Immature natural killer cell (primary cell): ENCODE results near the gene SYNDIG1. TPM values are rescaled to one million over a fixed set of nuclear protein-coding genes. Genes with fewer than 3 reads are reported as not detected.

Source experiments
- DNase-seq, 3 donors: peaks; one replicate each; pipeline ENCODE4 v3.0.0; 2022; ENCODE audit warnings: mixed read lengths in 1 of 3
- H3K27ac Mint-ChIP-seq, 6 donors: one replicate each; pipeline ENCODE4 v1.8.0; 2020; ENCODE audit warnings: mixed read lengths in 6 of 6, mild to moderate bottlenecking in 5 of 6, inconsistent platforms in 4 of 6, moderate library complexity in 3 of 6
- H3K27me3 Mint-ChIP-seq, 3 donors: one replicate each; pipeline ENCODE4 v1.8.0; 2020 to 2021; ENCODE audit warnings: low read depth in 3 of 3, mild to moderate bottlenecking in 3 of 3, mixed read lengths in 3 of 3, moderate library complexity in 3 of 3, inconsistent platforms in 1 of 3
- H3K36me3 Mint-ChIP-seq, 3 donors: one replicate each; pipeline ENCODE4 v1.8.0; 2020; ENCODE audit warnings: mixed read lengths in 3 of 3, inconsistent platforms in 2 of 3, mild to moderate bottlenecking in 2 of 3
- H3K4me1 Mint-ChIP-seq, 2 donors: one replicate each; pipeline ENCODE4 v1.8.0; 2020; ENCODE audit warnings: inconsistent platforms in 2 of 2, mild to moderate bottlenecking in 2 of 2, mixed read lengths in 2 of 2, moderate library complexity in 1 of 2
- H3K4me3 Mint-ChIP-seq, 5 donors: one replicate each; pipeline ENCODE4 v1.8.0; 2020; ENCODE audit warnings: mild to moderate bottlenecking in 5 of 5, mixed read lengths in 5 of 5, inconsistent platforms in 3 of 5, moderate library complexity in 3 of 5
- H3K9me3 Mint-ChIP-seq, 6 donors: one replicate each; pipeline ENCODE4 v1.8.0; 2020; ENCODE audit warnings: mild to moderate bottlenecking in 6 of 6, mixed read lengths in 6 of 6, inconsistent platforms in 4 of 6, moderate library complexity in 3 of 6
- polyA plus RNA-seq, 3 donors: library from polyadenylated mRNA; unstranded; fragments of 300-500 nt; fragmentation: Illumina TruSeq; gene quantifications; one replicate each; pipeline ENCODE4 v1.2.3, GENCODE V29; 2021

SYNDIG1 gene
- polyA plus RNA-seq, 3 donors from 2014 or later, result not detected

DNA sequence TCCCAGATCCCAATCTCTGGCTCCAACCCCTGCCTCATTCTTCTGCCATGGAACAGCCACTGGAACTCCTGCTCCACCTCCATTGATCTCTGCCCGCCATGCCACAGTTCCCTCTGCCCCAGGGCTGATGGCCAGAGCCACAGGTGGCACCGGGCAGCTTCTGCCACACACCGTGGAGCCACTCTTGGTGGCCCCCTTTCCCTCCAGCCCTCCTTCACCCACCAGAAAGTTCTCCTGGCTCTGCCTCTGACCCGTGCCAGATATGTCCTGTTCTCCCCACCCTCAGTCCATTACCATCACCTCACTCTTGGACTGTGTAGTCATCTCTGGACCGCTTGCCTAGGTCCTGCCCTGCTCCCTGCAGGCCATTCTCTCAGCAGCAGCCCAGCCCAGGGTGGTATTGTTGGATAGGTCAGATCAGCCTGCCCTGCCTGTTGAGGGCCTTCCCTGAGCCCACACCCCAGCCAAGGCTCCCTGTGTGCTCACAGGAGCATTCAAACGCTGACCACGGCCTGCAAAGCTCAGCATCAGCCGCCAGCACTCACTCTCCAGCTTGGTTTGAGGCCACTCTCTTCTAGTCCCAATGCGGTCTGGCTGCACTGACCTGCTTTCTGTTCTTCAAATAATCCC, 16.8 kb upstream of the SYNDIG1 start:
- no peaks in the 10 kb centered on the region for H3K36me3 Mint-ChIP-seq
- H3K4me1 Mint-ChIP-seq, result no peaks in the 10 kb centered on the region
- H3K9me3 Mint-ChIP-seq, result no peaks in the 10 kb centered on the region
- no peak overlapping the region for H3K4me3 Mint-ChIP-seq
- no peak for DNase-seq
- peaks cover 2 to 6% (median 6%) of the 10 kb centered on the region in 3 donors for H3K27me3 Mint-ChIP-seq
- H3K27ac Mint-ChIP-seq, result no peak overlapping the region

DNA sequence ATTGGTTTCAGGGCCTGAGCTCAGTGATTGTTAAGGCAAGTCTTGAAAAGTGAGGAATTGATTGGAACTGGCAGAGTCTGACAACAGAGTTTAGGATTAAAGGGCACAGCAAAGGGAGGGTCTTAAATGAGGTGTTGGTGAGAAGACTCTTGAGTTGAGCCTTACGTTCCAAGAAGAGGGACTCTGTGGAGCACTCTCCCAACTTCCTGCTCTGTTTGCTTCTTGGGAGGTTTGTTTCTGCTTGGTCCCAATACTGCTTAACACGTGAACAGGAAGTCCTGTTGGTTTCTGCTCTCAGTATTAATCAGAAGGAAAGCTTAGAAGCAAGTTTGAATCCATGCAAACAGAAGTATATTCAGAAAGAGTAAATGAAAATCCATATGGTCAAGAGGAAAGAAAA, 15.6 kb upstream of the SYNDIG1 start:
- Mint-ChIP-seq H3K27me3 (peaks cover 2 to 6% (median 5%) of the 10 kb centered on the region in 3 donors), H3K9me3 (no peaks in the 10 kb centered on the region), H3K36me3 (no peaks in the 10 kb centered on the region), H3K27ac (no peak overlapping the region), H3K4me3 (no peak overlapping the region), H3K4me1 (no peaks in the 10 kb centered on the region)
- no peak for DNase-seq

DNA sequence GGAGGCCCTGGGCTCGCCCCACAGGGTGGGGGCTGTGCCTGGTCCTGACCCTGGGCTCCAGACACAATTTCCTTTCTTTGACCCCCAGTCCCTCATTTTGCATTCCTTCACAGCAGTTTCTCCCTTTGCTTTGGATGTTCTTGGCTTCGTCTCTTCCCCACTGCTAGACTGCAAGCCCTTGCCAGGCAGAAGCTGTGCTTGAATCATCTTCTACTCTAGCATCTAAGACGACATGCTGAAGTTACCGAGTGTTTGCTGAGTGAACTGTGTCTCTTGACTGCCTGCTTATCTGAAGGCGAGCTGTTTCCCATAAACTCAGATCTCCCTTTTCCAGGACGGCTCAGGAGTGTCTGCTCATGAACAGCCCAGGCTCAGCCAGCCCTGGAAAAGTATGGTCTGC, 14.3 kb upstream of the SYNDIG1 start:
- H3K36me3 Mint-ChIP-seq, result no peaks in the 10 kb centered on the region
- H3K27ac Mint-ChIP-seq, result no peak overlapping the region
- H3K27me3 Mint-ChIP-seq, result peaks cover 2 to 6% (median 5%) of the 10 kb centered on the region in 3 donors
- H3K4me3 Mint-ChIP-seq, result no peak overlapping the region
- DNase-seq, result no peak
- no peaks in the 10 kb centered on the region for H3K4me1 Mint-ChIP-seq
- H3K9me3 Mint-ChIP-seq, result no peaks in the 10 kb centered on the region

- Mint-ChIP-seq H3K27me3 (peaks cover 2 to 6% (median 5%) of the 10 kb centered on the region in 3 donors), H3K4me3 (no peak overlapping the region), H3K4me1 (no peaks in the 10 kb centered on the region), H3K27ac (no peak overlapping the region), H3K9me3 (no peaks in the 10 kb centered on the region), H3K36me3 (no peaks in the 10 kb centered on the region)
- DNase-seq, result no peak
Observed at GRCh38 chr20:24456398-24456781, 13.0 kb upstream of the SYNDIG1 start.

GRCh38 chr20:24458436-24458835, 11.0 kb upstream of the SYNDIG1 start:
- H3K36me3 Mint-ChIP-seq, result no peaks in the 10 kb centered on the region
- H3K27me3 Mint-ChIP-seq, result peaks cover 2 to 5% (median 3%) of the 10 kb centered on the region in 3 donors
- DNase-seq, result no peak
- H3K27ac Mint-ChIP-seq, result no peak overlapping the region
- no peak overlapping the region for H3K4me3 Mint-ChIP-seq
- H3K4me1 Mint-ChIP-seq, result no peaks in the 10 kb centered on the region
- no peaks in the 10 kb centered on the region for H3K9me3 Mint-ChIP-seq

DNA sequence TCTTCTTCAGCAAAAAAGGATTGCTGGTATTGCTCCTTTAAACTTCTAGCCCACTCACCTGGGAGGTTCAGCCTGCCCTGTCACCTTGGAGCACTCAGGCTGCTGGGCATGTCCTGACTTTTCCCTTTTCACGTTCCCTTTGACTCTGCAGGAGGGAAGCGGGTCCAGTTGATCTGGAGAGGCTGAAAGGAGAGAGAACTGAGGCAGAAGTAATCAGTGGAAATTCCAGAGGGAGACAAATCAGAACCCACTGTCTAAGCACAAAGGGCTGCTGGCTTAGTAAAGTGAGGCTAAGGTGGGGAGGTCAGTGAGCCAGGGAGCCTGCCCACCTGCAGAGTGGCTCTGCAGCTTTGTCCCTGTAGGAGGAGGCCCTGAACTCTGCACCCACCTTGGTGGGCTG, 9.7 kb upstream of the SYNDIG1 start:
- no peaks in the 10 kb centered on the region for H3K36me3 Mint-ChIP-seq
- peaks cover 0 to 5% (median 5%) of the 10 kb centered on the region in 3 donors for H3K27me3 Mint-ChIP-seq
- H3K4me1 Mint-ChIP-seq, result no peaks in the 10 kb centered on the region
- no peak overlapping the region for H3K27ac Mint-ChIP-seq
- H3K9me3 Mint-ChIP-seq, result no peaks in the 10 kb centered on the region
- no peak for DNase-seq
- H3K4me3 Mint-ChIP-seq, result no peak overlapping the region

DNA sequence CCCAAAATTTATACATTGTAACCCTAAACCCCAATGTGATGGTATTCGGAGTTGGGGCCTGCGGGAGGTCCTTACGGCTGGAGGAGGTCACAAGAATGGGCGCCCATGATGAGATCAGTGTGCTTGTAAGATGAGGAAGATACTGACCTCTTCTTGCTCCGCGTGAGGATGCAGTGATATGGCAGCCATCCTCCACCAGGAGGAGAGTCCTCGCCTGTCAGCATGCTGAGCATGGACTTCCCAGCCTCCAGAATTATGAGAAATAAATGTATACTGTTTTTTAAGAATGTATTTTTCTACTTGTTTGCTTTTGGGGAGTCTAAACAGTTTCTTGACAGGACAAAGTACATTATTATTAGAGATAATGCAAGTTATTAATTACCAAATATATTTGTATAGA, 8.7 kb upstream of the SYNDIG1 start:
- no peaks in the 10 kb centered on the region for H3K36me3 Mint-ChIP-seq
- no peak for DNase-seq
- no peak overlapping the region for H3K27ac Mint-ChIP-seq
- no peak overlapping the region for H3K4me3 Mint-ChIP-seq
- H3K4me1 Mint-ChIP-seq, result no peaks in the 10 kb centered on the region
- no peaks in the 10 kb centered on the region for H3K9me3 Mint-ChIP-seq
- H3K27me3 Mint-ChIP-seq, result peaks cover 0 to 5% (median 4%) of the 10 kb centered on the region in 3 donors

GRCh38 chr20:24461848-24462247, 7.6 kb upstream of the SYNDIG1 start:
- Mint-ChIP-seq H3K4me3 (no peak overlapping the region), H3K27ac (no peak overlapping the region), H3K9me3 (no peaks in the 10 kb centered on the region), H3K27me3 (peaks cover 0 to 5% (median 4%) of the 10 kb centered on the region in 3 donors), H3K4me1 (no peaks in the 10 kb centered on the region), H3K36me3 (no peaks in the 10 kb centered on the region)
- DNase-seq, result no peak

GRCh38 chr20:24462460-24463010, 6.9 kb upstream of the SYNDIG1 start:
- peaks cover 2 to 4% (median 2%) of the 10 kb centered on the region in 3 donors for H3K27me3 Mint-ChIP-seq
- H3K36me3 Mint-ChIP-seq, result no peaks in the 10 kb centered on the region
- no peak for DNase-seq
- H3K4me3 Mint-ChIP-seq, result no peak overlapping the region
- H3K9me3 Mint-ChIP-seq, result no peaks in the 10 kb centered on the region
- H3K27ac Mint-ChIP-seq, result no peak overlapping the region
- no peaks in the 10 kb centered on the region for H3K4me1 Mint-ChIP-seq

DNA sequence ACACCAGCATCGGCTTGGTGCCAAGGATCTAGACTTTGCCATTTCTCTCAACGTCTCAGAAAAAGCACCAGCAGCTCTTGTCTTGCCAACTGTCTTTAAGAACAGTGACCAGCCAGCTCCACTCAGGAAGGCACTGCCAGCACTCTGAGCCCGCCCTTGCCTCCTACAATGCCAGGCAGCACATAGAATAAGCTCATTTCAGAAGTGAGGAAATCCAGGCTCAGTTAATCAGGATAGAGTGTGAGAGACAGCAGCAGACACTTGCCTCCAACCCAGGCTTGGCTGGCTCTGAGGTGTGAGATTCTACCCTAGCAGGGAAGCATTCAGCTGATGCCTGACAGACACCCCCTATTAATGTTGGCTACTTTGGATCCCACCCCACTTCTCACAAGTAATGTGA, 4.3 kb upstream of the SYNDIG1 start:
- H3K36me3 Mint-ChIP-seq, result no peaks in the 10 kb centered on the region
- peaks cover 4 to 12% (median 4%) of the 10 kb centered on the region in 3 donors for H3K27me3 Mint-ChIP-seq
- H3K4me3 Mint-ChIP-seq, result no peak overlapping the region
- no peaks in the 10 kb centered on the region for H3K9me3 Mint-ChIP-seq
- no peak for DNase-seq
- H3K4me1 Mint-ChIP-seq, result no peaks in the 10 kb centered on the region
- no peak overlapping the region for H3K27ac Mint-ChIP-seq

DNA sequence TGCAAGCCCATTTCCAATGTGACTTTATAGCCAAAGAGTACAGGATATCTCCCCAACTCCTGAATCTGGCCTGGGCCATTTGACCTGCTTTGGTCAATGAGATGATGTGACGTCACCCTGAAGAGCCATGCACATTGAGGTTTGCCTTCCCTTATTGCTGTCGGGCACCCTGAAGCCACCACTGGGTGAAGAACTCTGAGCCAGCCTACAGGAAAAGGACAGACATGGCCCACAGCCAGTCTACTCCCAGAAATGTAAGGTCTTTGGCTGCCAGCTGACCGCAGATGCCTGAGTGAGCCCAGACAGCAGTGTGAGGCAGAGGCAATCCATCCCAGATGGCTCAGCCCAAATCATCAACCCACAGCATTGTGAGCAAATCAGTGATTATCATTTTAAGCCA, 3.7 kb upstream of the SYNDIG1 start:
- no peaks in the 10 kb centered on the region for H3K36me3 Mint-ChIP-seq
- no peaks in the 10 kb centered on the region for H3K9me3 Mint-ChIP-seq
- H3K27ac Mint-ChIP-seq, result no peak overlapping the region
- DNase-seq, result no peak
- peaks cover 4 to 15% (median 7%) of the 10 kb centered on the region in 3 donors for H3K27me3 Mint-ChIP-seq
- H3K4me3 Mint-ChIP-seq, result no peak overlapping the region
- H3K4me1 Mint-ChIP-seq, result no peaks in the 10 kb centered on the region

- H3K36me3 Mint-ChIP-seq, result no peaks in the 10 kb centered on the region
- DNase-seq, result no peak
- no peak overlapping the region for H3K27ac Mint-ChIP-seq
- no peaks in the 10 kb centered on the region for H3K4me1 Mint-ChIP-seq
- H3K27me3 Mint-ChIP-seq, result peaks cover 6 to 26% (median 9%) of the 10 kb centered on the region in 3 donors
- H3K9me3 Mint-ChIP-seq, result no peaks in the 10 kb centered on the region
- no peak overlapping the region for H3K4me3 Mint-ChIP-seq
Observed at GRCh38 chr20:24468401-24469115, 871 bp upstream of the SYNDIG1 start.

DNA sequence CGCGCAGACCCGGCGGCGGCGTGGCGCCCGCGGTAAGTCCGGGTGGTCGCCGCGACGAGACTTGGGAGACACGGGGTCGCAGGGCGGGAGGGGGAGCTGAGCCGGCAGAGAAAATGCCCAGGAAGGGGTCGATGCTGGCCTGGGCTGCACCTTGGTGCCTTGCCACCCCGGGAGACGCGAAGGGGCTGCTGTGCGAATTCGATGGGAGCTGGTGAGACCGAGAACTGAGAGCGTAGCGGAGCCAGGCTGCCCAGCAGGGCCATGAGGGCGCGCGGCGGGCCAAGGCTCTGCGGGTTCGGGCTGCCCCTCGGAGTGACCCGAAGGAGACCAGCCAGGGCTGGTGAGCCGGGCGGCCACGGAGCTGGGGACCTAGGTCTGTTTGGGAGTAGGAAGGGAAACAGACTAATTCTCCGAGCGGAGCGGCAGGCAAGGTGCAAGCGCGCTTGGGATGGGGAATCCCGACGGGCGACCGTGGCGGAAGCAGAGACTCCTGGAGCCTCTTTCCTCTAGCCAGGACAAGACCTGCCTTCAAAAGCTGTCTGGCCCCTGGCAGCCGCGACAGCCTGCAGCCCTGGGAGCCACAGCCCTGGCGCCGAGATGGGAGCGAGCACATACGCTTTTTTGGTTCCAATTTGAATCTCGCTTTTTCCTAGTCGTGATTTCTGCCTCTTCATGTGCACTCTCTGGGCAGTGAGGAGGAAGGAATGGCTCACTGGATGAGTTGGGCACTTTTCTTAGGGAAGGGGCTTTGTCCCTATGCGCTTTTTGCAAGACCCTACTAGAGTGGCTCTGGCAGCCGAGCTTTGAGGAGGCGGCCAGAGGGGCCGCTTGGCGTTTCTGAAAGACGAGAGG, 691 bp downstream of the SYNDIG1 start:
- H3K4me3 Mint-ChIP-seq, result no peak overlapping the region
- no peaks in the 10 kb centered on the region for H3K9me3 Mint-ChIP-seq
- H3K36me3 Mint-ChIP-seq, result no peaks in the 10 kb centered on the region
- no peak overlapping the region for H3K27ac Mint-ChIP-seq
- H3K4me1 Mint-ChIP-seq, result no peaks in the 10 kb centered on the region
- H3K27me3 Mint-ChIP-seq, result peaks cover 8 to 25% (median 9%) of the 10 kb centered on the region in 3 donors
- DNase-seq, result no peak
